ENCODE measurements around the gene HASPIN. TPM values are rescaled to one million over a fixed set of nuclear protein-coding genes. Genes with fewer than 3 reads are reported as not detected.

The HASPIN gene
- total and polyA plus RNA-seq, 5 donors from 2014 or later, result 0.07 to 0.53 (median 0.27) TPM

GRCh38 chr17:3682033-3682432 is 41.7 kb upstream of the HASPIN start:
- ATAC-seq (ENCODE audit: low read depth in 2 of 2) (no peak), DNase-seq (no peak)
- H3K4me3 ChIP-seq (ENCODE audit: low read depth, low read length), result no peak overlapping the region
- H3K4me1 ChIP-seq (ENCODE audit: control insufficient read depth, insufficient read depth, low read length, poor library complexity, severe bottlenecking), result no peaks in the 10 kb centered on the region
- peaks cover 4% of the 10 kb centered on the region for H3K36me3 ChIP-seq (ENCODE audit: control insufficient read depth, insufficient read depth, low read length)
- peaks cover 0 to 22% (median 0%) of the 10 kb centered on the region in 4 donors for H3K4me1 Mint-ChIP-seq
- H3K27me3 ChIP-seq (ENCODE audit: control insufficient read depth, insufficient read depth, low read length), result no peaks in the 10 kb centered on the region
- no peaks in the 10 kb centered on the region for H3K9me3 ChIP-seq (ENCODE audit: control insufficient read depth in 2 of 2, low read length in 2 of 2)
- H3K27ac Mint-ChIP-seq, result peak overlapping the region in 1 of 3 donors; percentile 62
- H3K27ac ChIP-seq (ENCODE audit: insufficient read depth, low read length, poor library complexity, severe bottlenecking), result no peak overlapping the region
- H3K4me3 Mint-ChIP-seq, result no peak overlapping the region
- H3K27me3 Mint-ChIP-seq, result no peaks in the 10 kb centered on the region
- no peaks in the 10 kb centered on the region for H3K9me3 Mint-ChIP-seq
- H3K36me3 Mint-ChIP-seq, result no peaks in the 10 kb centered on the region

GRCh38 chr17:3683054-3683511 is 40.6 kb upstream of the HASPIN start:
- no peaks in the 10 kb centered on the region for H3K9me3 Mint-ChIP-seq
- Histone ChIP-seq H3K27ac (ENCODE audit: insufficient read depth, low read length, poor library complexity, severe bottlenecking) (no peak overlapping the region), H3K27me3 (ENCODE audit: control insufficient read depth, insufficient read depth, low read length) (no peaks in the 10 kb centered on the region), H3K4me1 (ENCODE audit: control insufficient read depth, insufficient read depth, low read length, poor library complexity, severe bottlenecking) (no peaks in the 10 kb centered on the region), H3K4me3 (ENCODE audit: low read depth, low read length) (no peak overlapping the region), H3K9me3 (ENCODE audit: control insufficient read depth in 2 of 2, low read length in 2 of 2) (no peaks in the 10 kb centered on the region), H3K36me3 (ENCODE audit: control insufficient read depth, insufficient read depth, low read length) (peaks cover 4% of the 10 kb centered on the region)
- H3K27me3 Mint-ChIP-seq, result no peaks in the 10 kb centered on the region
- no peak overlapping the region for H3K4me3 Mint-ChIP-seq
- peak; percentile 85 to 86 for ATAC-seq (ENCODE audit: low read depth in 2 of 2)
- peaks cover 0 to 22% (median 0%) of the 10 kb centered on the region in 4 donors for H3K4me1 Mint-ChIP-seq
- H3K36me3 Mint-ChIP-seq, result no peaks in the 10 kb centered on the region
- peak; percentile 37 to 65 (median 57) for DNase-seq
- no peak overlapping the region for H3K27ac Mint-ChIP-seq

- DNase-seq (no peak), ATAC-seq (ENCODE audit: low read depth in 2 of 2) (no peak)
- Histone ChIP-seq H3K27me3 (ENCODE audit: control insufficient read depth, insufficient read depth, low read length) (no peaks in the 10 kb centered on the region), H3K4me1 (ENCODE audit: control insufficient read depth, insufficient read depth, low read length, poor library complexity, severe bottlenecking) (no peaks in the 10 kb centered on the region), H3K27ac (ENCODE audit: insufficient read depth, low read length, poor library complexity, severe bottlenecking) (no peak overlapping the region), H3K4me3 (ENCODE audit: low read depth, low read length) (no peak overlapping the region), H3K36me3 (ENCODE audit: control insufficient read depth, insufficient read depth, low read length) (peaks cover 5% of the 10 kb centered on the region), H3K9me3 (ENCODE audit: control insufficient read depth in 2 of 2, low read length in 2 of 2) (no peaks in the 10 kb centered on the region)
- Mint-ChIP-seq H3K4me3 (no peak overlapping the region), H3K36me3 (peaks cover 5% of the 10 kb centered on the region), H3K4me1 (peaks cover 0 to 18% (median 0%) of the 10 kb centered on the region in 4 donors), H3K27me3 (no peaks in the 10 kb centered on the region), H3K27ac (no peak overlapping the region), H3K9me3 (no peaks in the 10 kb centered on the region)
Measured at GRCh38 chr17:3685174-3685573, 38.5 kb upstream of the HASPIN start.

GRCh38 chr17:3688027-3688553 is 35.6 kb upstream of the HASPIN start:
- Histone ChIP-seq H3K27ac (ENCODE audit: insufficient read depth, low read length, poor library complexity, severe bottlenecking) (no peak overlapping the region), H3K27me3 (ENCODE audit: control insufficient read depth, insufficient read depth, low read length) (no peaks in the 10 kb centered on the region)

GRCh38 chr17:3688852-3689261 is 34.8 kb upstream of the HASPIN start:
- Histone ChIP-seq H3K4me1 (ENCODE audit: control insufficient read depth, insufficient read depth, low read length, poor library complexity, severe bottlenecking) (no peaks in the 10 kb centered on the region), H3K9me3 (ENCODE audit: control insufficient read depth in 2 of 2, low read length in 2 of 2) (no peaks in the 10 kb centered on the region), H3K36me3 (ENCODE audit: control insufficient read depth, insufficient read depth, low read length) (peaks cover 13% of the 10 kb centered on the region), H3K27me3 (ENCODE audit: control insufficient read depth, insufficient read depth, low read length) (no peaks in the 10 kb centered on the region), H3K4me3 (ENCODE audit: low read depth, low read length) (no peak overlapping the region), H3K27ac (ENCODE audit: insufficient read depth, low read length, poor library complexity, severe bottlenecking) (no peak overlapping the region)
- peaks cover 0 to 17% (median 4%) of the 10 kb centered on the region in 4 donors for H3K4me1 Mint-ChIP-seq
- H3K27me3 Mint-ChIP-seq, result peaks cover 6% of the 10 kb centered on the region
- no peak overlapping the region for H3K4me3 Mint-ChIP-seq
- no peaks in the 10 kb centered on the region for H3K9me3 Mint-ChIP-seq
- no peak overlapping the region for H3K27ac Mint-ChIP-seq
- ATAC-seq (ENCODE audit: low read depth in 2 of 2) (no peak), DNase-seq (no peak)
- H3K36me3 Mint-ChIP-seq, result peaks cover 9% of the 10 kb centered on the region

More at GRCh38 chr17:3688027-3688553, 35.6 kb upstream of the HASPIN start:
- no peak overlapping the region for H3K4me3 ChIP-seq (ENCODE audit: low read depth, low read length)
- H3K36me3 ChIP-seq (ENCODE audit: control insufficient read depth, insufficient read depth, low read length), result peaks cover 13% of the 10 kb centered on the region
- peaks cover 9% of the 10 kb centered on the region for H3K36me3 Mint-ChIP-seq
- H3K9me3 Mint-ChIP-seq, result no peaks in the 10 kb centered on the region
- H3K27me3 Mint-ChIP-seq, result peaks cover 2% of the 10 kb centered on the region
- ATAC-seq (ENCODE audit: low read depth in 2 of 2) (no peak), DNase-seq (no peak)
- H3K27ac Mint-ChIP-seq, result no peak overlapping the region
- H3K4me3 Mint-ChIP-seq, result no peak overlapping the region
- H3K4me1 Mint-ChIP-seq, result peaks cover 0 to 13% (median 2%) of the 10 kb centered on the region in 4 donors
- no peaks in the 10 kb centered on the region for H3K9me3 ChIP-seq (ENCODE audit: control insufficient read depth in 2 of 2, low read length in 2 of 2)
- no peaks in the 10 kb centered on the region for H3K4me1 ChIP-seq (ENCODE audit: control insufficient read depth, insufficient read depth, low read length, poor library complexity, severe bottlenecking)

GRCh38 chr17:3689262-3690093 is 34.2 kb upstream of the HASPIN start:
- no peak overlapping the region for H3K4me3 ChIP-seq (ENCODE audit: low read depth, low read length)
- no peaks in the 10 kb centered on the region for H3K9me3 ChIP-seq (ENCODE audit: control insufficient read depth in 2 of 2, low read length in 2 of 2)
- Mint-ChIP-seq H3K4me1 (peaks cover 0 to 23% (median 9%) of the 10 kb centered on the region in 4 donors), H3K27ac (no peak overlapping the region), H3K36me3 (peaks cover 9% of the 10 kb centered on the region), H3K27me3 (peaks cover 6% of the 10 kb centered on the region), H3K9me3 (no peaks in the 10 kb centered on the region), H3K4me3 (no peak overlapping the region)
- DNase-seq (no peak), ATAC-seq (ENCODE audit: low read depth in 2 of 2) (no peak)
- H3K4me1 ChIP-seq (ENCODE audit: control insufficient read depth, insufficient read depth, low read length, poor library complexity, severe bottlenecking), result peaks cover 3% of the 10 kb centered on the region
- no peaks in the 10 kb centered on the region for H3K27me3 ChIP-seq (ENCODE audit: control insufficient read depth, insufficient read depth, low read length)
- no peak overlapping the region for H3K27ac ChIP-seq (ENCODE audit: insufficient read depth, low read length, poor library complexity, severe bottlenecking)
- H3K36me3 ChIP-seq (ENCODE audit: control insufficient read depth, insufficient read depth, low read length), result peaks cover 13% of the 10 kb centered on the region

GRCh38 chr17:3690094-3690715 is 33.5 kb upstream of the HASPIN start:
- peaks cover 10% of the 10 kb centered on the region for H3K4me1 ChIP-seq (ENCODE audit: control insufficient read depth, insufficient read depth, low read length, poor library complexity, severe bottlenecking)
- H3K27me3 Mint-ChIP-seq, result peaks cover 6% of the 10 kb centered on the region
- no peak overlapping the region for H3K4me3 ChIP-seq (ENCODE audit: low read depth, low read length)
- no peaks in the 10 kb centered on the region for H3K9me3 Mint-ChIP-seq
- DNase-seq (no peak), ATAC-seq (ENCODE audit: low read depth in 2 of 2) (no peak)
- no peaks in the 10 kb centered on the region for H3K9me3 ChIP-seq (ENCODE audit: control insufficient read depth in 2 of 2, low read length in 2 of 2)
- H3K4me3 Mint-ChIP-seq, result no peak overlapping the region
- no peak overlapping the region for H3K27ac ChIP-seq (ENCODE audit: insufficient read depth, low read length, poor library complexity, severe bottlenecking)
- no peak overlapping the region for H3K27ac Mint-ChIP-seq
- peaks cover 13% of the 10 kb centered on the region for H3K36me3 ChIP-seq (ENCODE audit: control insufficient read depth, insufficient read depth, low read length)
- no peaks in the 10 kb centered on the region for H3K27me3 ChIP-seq (ENCODE audit: control insufficient read depth, insufficient read depth, low read length)
- H3K36me3 Mint-ChIP-seq, result peaks cover 9% of the 10 kb centered on the region
- peaks cover 0 to 29% (median 11%) of the 10 kb centered on the region in 4 donors for H3K4me1 Mint-ChIP-seq

Measured in CD4-positive, CD25-positive, alpha-beta regulatory T cell (primary cell).